ENCODE results near the gene WWP2.
"Not testable (repeated sequence)": the region's sequence is repeated elsewhere in the genome, so short reads cannot be mapped to it uniquely, and the experiment has no call there.

Gene WWP2

DNA sequence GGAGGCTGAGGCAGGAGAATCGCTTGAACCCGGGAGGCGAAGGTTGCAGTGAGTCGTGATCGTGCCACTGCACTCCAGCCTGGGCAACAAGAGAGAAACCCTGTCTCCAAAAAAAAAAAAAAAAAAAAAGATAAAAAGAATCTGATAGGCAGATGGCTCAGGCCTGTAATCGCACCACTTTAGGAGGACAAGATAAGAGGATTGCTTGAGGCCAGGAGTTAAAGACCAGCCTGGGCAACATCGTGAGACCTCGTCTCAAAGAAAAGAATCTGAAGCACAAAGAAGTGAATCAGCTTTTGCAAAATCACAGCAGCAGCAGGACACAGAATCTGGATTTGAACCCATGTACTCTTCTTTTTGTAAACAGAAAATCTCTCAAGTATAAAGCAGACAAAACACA is 15.0 kb upstream of the WWP2 start:
- DNase-seq = no peak

DNA sequence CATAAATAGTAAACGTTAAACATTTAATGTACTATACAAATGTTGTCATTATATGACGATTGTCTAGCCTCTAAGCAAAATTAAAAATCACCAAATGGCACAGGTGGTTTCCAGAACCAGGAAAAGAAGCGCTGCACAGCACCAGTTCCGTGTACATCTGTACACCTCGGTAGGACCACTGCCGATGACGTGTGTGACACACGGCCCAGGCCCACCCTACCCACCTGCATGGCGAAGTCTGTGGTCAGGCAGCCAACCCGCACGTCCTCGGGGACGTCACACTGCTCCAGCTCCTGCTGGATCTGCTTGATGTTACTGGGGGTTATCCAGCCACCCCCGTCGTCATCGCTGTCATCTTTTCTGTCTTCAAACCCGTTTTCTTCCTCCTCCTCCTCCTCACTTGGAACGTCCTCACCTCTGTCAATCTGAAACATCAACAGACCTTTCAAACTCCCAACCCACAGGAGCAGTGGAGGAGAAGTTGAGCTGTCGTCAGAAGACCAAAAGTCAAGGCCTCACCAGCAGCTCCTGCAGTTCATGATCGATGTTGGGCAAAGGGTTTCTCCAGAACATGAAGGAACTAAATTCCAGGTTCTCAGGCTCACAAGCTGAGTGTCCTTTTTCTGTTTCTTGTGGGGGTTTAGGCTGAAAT is 13.3 kb upstream of the WWP2 start:
- no peak for DNase-seq

DNA sequence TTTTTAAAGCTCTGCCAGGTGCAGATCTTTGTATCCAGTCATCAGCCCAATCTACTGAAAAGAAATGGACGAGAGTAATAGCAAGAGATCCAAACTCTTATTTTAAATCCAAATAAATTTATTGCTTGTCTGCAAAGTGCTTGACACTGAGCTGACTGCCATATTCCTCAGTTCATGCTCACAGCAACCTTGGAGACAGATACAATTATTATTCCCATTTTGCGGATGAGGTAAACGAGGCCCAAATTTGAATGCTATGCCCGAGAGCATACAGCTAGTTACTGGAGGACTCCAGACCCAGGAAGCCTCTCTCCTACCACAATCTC is 8.0 kb upstream of the WWP2 start:
- DNase-seq = no peak

DNA sequence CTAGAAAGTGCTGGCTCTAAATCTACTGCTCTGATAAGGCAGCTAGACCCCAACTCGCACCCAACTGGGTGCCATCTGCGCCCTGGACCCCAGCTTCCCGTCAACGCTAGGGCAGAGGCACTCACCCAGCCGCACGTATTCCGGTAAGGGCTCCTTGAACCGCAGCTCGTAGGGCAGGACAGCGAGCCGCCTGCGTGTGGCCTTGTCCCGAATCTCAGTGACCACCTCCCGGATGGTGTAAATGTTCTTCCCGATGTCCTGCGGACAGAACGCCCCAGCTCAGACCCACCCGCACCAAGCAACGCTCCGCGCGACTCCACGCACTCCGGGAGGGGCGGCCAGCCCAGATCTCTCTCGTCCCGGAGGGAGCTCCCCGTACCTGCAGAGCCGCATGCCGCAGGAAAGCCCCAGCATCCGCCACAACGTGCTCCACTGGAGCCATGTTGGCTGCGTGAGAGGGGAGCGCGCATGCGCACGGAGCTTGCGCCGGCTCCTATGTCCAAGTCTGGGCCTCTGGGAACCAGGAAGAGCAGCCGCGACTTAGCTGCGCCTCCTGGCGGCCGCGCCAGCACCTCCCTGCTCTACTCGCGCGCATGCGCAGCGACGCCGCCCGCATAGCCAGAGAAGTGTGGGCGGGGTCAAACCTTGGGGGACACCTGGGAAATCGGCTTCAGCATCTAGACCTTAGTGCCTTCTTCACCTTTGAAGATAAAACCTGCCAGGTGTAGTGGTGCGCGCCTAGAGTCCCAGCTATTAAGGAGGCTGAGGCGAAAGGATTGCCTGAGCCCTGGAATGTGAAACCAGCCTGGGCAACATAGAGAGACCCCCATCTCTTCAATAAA is 7.4 kb upstream of the WWP2 start, which contains the start of gene NOB1:
TSS of gene NOB1 (minus strand) at position 458 of the 842 bp plus-strand sequence. CDS start at position 442, 16 bp downstream.
- peak; percentile 85 for DNase-seq

DNA sequence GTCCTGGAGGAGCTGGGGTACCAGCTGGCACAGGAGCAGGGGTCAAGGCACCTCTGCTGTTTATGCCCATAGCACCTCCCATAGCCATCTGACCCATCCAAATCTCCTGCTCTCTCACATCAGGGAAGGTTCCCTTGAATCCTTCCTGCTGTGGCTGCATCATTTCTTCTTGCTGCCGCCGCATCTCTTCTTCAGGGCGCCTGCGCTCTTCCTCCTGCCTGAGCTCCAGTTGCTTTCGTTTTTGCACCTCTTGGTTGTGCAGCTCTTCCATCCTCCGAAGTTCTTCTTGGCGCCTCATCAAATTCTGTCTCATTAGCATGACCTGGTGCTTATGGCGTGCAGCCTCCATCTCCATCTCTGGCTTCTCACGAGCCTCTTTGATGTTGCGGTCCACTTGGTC is 5.4 kb upstream of the WWP2 start:
- DNase-seq = no peak

DNA sequence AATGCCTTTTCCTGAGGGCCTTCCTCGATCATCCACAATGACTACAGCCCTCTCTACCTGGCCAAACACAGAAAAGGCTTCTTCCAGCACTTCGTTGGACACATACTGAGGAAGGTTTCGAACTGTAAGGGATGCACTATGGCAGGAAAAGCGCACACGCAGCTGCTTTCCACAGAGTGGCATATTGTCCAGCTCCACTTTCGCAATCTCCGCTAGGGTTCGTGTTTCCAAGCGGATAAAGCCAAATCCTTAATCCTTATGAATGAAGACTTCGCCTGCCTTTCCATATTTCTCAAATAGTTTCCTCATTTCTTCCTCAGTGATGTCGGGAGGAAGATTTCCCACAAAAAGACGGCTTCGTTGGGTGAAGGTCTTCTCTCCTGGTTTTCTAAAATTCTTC is 4.8 kb upstream of the WWP2 start:
- DNase-seq = not testable (repeated sequence)

DNA sequence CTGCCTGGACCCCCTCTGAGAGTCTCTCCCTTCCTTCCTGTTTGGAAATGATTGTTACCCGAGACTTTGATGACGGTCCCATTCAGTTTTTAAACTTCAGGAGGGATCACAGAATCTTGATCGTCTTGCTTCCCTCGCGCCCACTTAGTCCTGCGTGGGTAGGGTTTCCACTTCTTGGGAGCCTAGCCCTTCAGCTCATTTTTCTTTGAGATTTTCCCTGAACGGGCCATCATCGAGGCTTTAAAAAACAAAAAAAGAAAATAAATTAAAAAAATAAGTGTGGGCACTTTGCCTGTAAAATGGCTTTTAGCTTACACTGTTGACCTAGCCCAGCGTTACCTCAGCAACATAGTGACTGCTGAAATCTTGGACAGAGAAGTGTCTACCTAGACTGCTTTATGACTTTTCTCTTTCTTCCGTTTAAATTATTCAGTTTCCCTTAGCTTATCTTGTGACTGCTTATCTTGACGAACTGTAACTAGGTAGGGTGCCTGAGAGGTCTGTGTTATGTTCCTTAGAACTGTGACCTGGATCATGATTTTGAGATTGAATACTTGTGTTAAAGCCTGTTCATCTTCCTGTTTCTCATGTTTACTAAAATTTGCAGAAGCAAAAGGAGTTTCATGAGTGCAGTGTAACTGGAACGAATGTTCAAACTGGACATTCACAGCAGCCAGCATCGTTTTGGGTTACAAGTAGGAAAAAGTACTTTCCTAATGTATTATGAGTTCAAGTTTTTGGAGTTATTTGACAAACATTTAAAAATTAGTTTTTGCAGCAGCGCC is 874 bp downstream of the WWP2 start:
- DNase-seq = no peak

DNA sequence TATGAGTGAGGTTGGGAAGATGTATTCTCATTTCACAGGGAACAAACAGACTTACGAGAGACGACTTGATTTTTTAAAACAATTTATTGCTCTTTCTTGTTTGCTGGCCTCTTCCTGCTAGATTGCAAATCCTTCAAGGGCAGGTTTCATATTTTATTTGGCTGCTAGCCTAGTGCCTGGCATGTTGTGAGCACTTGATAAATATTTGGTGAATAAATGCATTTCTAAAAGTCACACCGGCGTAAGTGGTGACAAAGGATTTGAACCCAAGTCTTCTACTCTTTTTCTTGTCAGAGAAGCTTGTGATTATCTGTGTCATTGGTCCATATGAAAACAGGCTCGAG is 1.4 kb downstream of the WWP2 start:
- no peak for DNase-seq

DNA sequence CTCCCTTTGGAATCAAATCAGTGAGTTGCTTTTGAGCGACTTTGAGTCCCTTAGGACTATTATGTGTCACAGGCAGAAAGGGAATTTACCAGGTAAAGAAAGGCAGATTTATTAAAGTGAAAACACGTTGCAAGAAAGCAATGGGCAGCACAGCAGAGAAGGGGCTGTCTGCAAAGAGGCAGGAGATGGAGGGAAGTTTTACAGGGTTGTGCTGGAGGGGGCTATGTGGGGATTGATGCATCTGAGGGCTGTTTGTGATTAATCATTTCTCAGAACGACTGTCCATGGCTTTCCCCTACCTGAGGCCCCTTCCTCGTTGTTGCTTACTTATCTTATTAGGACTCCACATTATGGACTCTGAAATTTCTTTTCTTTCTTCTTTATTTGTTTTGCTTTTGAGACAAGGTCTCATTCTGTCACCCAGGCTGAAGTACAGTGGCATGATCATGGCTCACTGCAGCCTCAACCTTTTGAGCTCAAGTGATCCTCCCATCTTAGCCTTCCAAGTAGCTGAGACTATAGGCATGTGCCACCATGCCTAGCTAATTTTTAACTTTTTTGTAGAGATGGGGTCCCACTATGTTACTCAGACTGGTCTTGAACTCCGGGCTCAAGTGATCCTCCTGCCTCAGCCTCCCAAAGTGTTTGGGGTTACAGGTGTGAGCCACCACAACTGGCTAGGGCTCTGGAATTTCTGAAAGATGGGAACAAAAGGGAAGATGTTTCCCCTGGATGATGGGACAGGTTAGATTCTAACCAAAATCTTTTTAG is 5.5 kb downstream of the WWP2 start:
- no peak for DNase-seq

DNA sequence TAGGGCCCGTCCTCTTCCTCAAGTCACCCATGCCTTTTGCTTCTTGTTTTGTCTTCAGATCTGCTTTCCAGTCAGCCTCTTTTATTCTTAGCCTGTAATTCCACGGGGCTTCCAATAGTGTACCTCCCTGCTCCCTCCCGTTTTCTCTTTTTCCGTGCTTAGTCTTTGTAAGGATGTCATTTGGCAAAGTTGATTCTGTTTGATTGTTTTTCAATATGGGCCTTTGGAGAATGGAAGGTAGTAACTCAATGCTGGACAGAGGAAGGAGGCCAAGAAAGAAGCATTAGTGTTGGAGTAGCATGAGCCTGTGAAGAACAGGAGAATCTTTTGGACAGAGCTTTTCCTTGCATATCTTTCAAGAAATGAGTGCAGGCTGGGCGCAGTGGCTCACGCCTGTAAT is 6.5 kb downstream of the WWP2 start:
- no peak for DNase-seq

DNA sequence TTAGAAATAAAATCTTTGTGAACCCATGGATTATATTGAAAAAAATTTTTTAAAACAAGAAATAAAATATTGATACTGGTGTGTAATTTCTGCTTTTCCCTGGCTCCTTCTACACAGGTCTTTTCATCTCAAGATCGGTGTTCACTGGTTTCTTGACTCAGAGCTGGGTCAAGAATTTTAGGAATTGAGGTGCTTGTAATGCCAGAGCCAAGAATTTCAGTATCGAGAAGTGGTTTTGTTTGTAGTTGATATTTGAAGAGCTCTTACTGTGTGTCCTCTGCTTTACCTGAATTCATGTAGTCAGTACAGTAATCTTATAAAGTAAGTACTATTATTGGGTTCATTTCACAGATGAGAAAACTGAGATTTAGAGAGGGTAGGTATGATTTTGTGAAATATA is 7.3 kb downstream of the WWP2 start:
- no peak for DNase-seq

DNA sequence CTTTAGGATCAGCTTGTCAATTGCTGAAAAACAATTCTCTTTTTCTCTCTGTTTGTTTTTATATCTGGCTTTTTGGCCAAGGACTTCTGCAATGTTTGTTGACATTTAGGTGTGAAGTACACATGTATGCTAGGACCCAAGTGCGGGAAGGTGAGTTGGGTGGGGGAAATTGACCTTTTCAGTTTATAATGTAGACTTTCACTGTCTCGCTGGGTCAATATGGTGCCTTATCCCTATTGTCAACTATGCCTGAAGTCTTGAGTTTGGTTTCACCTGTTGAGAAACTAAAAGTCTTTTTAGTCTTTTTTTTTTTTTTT is 9.5 kb downstream of the WWP2 start:
- no peak for DNase-seq

DNA sequence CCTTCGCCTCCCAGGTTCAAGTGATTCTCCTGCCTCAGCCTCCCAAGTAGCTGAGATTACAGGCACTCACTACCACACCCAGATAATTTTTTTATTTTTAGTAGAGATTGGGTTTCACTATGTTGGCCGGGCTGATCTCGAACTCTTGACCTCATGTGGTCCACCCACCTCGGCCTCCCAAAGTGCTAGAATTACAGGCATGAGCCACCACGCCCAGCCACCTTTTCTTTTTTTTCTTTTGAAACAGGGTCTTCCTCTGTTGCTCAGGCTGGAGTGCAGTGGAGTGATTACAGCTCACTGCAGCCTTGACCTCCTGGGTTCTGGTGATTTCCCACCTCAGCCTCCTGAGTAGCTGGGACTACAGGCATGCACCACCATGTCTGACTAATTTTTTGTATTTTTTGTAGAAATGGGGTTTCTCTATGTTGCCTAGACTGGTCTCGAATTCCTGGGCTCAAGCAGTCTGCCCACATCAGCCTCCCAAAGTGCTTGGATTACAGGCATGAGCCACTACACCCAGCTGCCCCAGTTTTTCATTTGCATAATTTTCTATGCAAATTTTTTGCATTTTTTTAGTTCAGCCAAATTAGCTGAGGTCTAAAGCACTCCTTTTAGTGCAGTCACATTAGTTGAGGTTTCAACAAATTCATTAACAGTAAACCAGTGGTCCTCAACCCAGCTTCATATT is 11.3 kb downstream of the WWP2 start:
- DNase-seq = no peak

DNA sequence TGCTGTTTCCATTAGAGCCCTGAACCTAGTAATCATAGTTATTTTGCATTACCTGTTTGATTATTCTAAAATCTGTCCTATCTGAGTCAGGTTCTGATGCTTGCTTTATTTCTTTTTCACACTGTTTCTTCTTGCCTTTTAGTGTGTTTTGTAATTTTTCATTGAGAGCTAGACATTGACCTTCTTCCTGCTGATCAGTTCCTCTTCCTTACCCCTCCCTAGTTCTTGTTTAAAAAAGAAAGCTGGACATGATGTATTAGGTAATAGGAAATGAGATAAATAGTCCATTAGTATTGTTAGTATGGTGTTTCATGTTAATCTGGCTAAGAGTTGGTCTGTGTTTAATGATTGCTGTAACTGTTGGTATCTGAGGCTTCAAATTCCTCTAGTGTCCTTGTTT is 13.4 kb downstream of the WWP2 start:
- no peak for DNase-seq

DNA sequence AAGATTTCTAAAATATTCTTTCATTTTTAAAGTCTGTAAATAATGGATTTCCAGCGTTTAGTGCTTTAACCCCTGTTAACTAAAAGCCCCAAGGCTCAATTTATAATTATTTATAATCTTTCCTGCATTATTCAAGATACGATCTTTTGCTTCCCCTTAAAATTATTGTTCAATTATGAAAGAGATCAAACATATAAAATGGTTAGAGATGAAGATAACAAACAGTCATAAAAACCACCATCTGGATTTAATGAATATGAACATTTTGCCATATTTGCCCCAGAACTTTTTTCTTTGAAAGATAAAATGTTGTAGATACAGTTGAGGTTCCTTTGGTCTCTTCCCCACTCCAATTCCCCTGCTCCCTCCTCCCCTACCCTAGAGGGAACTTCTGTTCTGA is 17.6 kb downstream of the WWP2 start:
- DNase-seq = no peak

DNA sequence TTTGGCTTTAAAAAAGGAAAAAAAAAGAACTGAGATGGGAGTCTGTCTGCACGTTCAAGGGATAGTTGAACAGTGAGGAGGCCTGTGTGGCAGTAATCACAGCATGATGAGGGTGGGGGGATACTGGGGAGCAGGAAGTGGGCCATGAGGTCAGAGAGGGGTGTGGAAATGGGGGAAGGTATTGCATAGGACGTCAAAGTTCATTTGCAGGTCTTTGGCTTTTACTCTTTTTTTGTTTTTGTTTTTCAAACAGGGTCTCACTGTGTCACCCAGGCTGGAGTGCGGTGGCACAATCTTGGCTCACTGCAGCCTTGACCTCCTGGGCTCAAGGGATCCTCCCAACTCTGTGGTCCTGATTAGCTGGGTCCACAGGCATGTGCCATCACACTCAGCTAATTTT is 19.0 kb downstream of the WWP2 start:
- no peak for DNase-seq

DNA sequence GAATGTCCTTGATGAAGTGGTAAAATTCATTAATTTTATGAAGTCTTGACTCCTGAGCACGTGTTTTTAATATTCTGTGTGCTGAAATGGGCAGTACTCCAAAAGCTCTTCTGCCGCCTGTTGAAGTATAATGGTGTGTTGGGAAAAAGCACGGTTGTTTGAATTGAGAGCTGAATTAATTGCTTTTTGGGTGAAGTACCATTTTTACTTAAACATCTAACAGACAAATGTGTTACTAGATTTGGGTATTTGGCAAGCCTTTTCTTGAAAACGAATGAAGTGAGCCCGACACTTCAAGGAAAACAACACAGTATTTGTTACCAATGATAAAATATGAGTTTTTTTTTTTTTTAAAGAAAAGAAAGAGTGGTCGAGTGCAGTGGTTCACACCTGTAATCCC is 22.5 kb downstream of the WWP2 start:
- DNase-seq = peak; percentile 40

DNA sequence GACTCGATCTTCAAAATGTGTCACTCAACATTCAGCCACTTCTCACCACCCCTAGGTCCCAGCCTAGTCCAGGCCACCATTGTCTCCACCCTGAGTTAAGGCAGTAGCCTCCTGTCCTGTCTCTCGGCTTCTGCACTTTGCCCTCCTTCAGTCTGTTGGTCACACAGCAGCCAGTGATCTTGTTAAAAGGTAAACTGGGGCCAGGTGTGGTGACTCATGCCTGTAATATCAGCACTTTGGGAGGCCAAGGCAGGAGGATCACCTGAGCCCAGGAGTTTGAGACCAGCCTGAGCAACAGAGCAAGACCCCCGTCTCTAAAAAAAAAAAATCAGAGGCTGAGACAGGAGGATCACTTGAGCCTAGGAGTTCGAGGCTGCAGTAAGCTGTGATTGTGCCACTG is 25.8 kb downstream of the WWP2 start:
- no peak for DNase-seq

DNA sequence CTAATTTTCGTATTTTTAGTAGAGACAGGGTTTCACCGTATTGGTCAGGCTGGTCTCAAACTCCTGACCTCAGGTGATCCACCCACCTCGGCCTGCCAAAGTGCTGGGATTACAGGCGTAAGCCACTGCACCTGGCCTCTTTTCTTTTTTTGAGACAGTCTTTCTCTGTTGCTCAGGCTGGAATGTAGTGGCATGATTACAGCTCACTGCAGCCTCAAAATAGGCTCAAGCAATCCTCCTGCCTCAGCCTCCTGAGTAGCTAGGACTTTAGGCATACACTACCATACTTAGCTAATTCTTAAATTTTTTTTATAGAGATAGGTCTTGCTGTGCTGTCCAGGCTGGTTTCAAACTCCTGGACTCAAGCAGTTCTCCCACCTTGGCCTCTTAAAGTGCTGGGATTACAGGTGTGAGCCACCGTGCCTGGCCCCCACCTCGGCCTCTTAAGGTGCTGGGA is 29.3 kb downstream of the WWP2 start:
- not testable (repeated sequence) for DNase-seq

DNA sequence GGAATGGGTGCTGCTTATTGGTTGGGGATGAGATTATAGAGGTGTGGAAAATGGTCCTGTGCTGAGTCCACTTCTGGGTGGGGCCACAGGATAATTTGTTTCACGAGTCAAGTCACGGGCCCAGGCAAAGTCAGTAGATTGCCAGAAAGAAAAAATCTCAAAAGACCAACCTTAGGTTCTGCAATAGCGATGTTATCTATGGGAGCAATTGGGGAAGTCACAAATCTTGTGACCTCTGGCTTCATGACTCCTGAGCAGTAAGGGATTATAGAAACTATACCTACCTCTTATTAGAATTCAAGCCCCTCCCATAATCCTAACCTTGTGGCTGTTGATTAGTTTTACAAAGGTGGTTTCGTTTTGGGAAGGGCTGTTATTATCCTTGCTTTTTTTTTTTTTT is 31.4 kb downstream of the WWP2 start:
- DNase-seq = no peak

DNA sequence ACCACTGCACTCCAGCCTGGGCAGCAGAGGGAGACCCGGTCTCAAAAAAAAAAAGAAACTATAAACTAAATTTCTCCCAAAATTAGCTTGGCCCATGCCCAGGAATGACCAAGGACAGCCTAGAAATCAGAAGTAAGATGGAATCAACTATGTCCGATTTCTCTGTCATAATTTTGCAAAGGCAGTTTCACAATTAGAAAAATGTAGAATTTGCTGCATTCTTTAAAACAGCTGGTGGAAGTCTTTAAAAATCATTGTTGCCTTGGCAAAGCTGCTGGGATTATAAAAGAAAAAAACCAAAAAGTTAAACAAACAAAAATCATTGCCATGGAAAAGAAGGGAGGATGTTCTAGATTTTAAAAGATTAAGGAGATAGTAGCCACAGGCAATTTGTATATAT is 32.4 kb downstream of the WWP2 start:
- no peak for DNase-seq

DNA sequence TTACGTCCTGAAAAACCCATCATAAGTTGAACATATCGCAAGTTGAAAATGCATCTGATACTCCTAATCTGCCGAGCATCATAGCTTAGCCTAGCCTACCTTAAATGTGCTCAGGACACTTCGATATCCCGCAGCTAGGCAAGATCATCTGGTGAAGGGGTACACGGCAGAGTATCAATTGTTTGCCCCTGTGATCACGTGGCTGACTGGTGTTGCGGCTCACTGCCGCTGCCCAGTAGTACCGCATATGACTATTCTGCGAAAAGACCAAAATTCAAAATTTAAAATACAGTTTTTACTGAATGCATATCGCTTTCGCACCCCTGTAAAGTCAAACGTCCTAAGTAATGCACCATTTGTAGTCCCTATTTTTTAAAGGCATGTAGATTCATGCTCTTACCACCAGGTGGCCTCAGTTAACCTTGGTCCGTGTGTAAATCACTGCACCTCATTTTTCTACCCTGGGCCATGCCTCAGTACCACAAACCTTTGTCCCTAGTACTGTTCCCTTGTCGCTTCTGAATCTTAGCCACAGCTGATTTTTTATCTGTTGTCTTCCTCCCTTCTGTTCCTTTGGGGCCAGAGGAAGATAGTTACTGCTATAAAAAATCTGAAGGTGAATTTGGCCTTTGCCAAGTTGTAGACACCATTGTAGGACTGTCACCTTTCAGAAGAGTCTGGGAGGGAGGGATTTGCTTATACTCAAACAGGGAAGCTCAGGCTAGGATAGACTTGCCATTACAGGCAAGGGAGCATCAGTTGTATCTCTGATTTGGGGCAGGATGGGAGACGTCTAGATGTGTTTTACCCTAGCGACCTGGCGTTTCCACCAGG is 34.4 kb downstream of the WWP2 start:
- peak; percentile 10 for DNase-seq

All from NCI-H1105 treated with DMSO at 0.1 percent for 48 hours (cell line).